H9 (cell line): ENCODE data around the gene LGALS3. TPM values are rescaled to one million over a fixed set of nuclear protein-coding genes. Genes with fewer than 3 reads are reported as not detected.

Experiments
- DNase-seq: peaks from one replicate; pipeline ENCODE4 v3.0.0-alpha.2; 2017
- H2AFZ ChIP-seq: one replicate; pipeline ENCODE4 v1.6.1; 2013; ENCODE audit warnings: mild to moderate bottlenecking, low read length, control low read depth, moderate library complexity
- H2AK5ac ChIP-seq: 2 replicates; pipeline ENCODE4 v1.6.1; 2013; ENCODE audit warnings: low read length, control low read depth, mixed read lengths; ENCODE audit not compliant: insufficient read length
- H2BK120ac ChIP-seq: one replicate; pipeline ENCODE4 v1.6.1; 2013; ENCODE audit warnings: low read depth, mild to moderate bottlenecking, low read length, control low read depth, inconsistent platforms; ENCODE audit not compliant: poor library complexity, severe bottlenecking
- H2BK12ac ChIP-seq: 2 replicates; pipeline ENCODE4 v1.6.1; 2013; ENCODE audit warnings: low read length, control low read depth, mixed read lengths, low read depth; ENCODE audit not compliant: insufficient read length
- H2BK15ac ChIP-seq: 2 replicates; pipeline ENCODE4 v1.6.1; 2013; ENCODE audit warnings: low read depth, low read length, control low read depth
- H2BK20ac ChIP-seq: one replicate; pipeline ENCODE4 v1.6.1; 2013; ENCODE audit warnings: low read depth, mild to moderate bottlenecking, low read length, control low read depth, inconsistent platforms; ENCODE audit not compliant: poor library complexity, severe bottlenecking
- H2BK5ac ChIP-seq: 2 replicates; pipeline ENCODE4 v1.6.1; 2013; ENCODE audit warnings: low read length, control low read depth, mixed read lengths; ENCODE audit not compliant: insufficient read length
- H3K14ac ChIP-seq: 2 replicates; pipeline ENCODE4 v1.6.1; 2013; ENCODE audit warnings: low read length, control low read depth; ENCODE audit not compliant: insufficient read depth
- H3K18ac ChIP-seq: 2 replicates; pipeline ENCODE4 v1.6.1; 2013; ENCODE audit warnings: low read depth, mild to moderate bottlenecking, mixed read lengths, low read length, control low read depth; ENCODE audit not compliant: insufficient read length
- H3K23ac ChIP-seq: 2 replicates; pipeline ENCODE4 v1.6.1; 2013; ENCODE audit warnings: low read length, control low read depth, mixed read lengths, low read depth; ENCODE audit not compliant: insufficient read length
- H3K23me2 ChIP-seq: 2 replicates; pipeline ENCODE4 v1.6.1; 2013; ENCODE audit warnings: low read depth, mild to moderate bottlenecking, mixed read lengths, low read length, control low read depth; ENCODE audit not compliant: insufficient read length, poor library complexity, severe bottlenecking
- H3K27ac ChIP-seq: 2 replicates; pipeline ENCODE4 v1.5.1; 2013; ENCODE audit warnings: low read length, control low read depth, mixed read lengths, low read depth; ENCODE audit not compliant: insufficient read length
- H3K27me3 ChIP-seq: 2 replicates; pipeline ENCODE4 v1.6.1; 2013; ENCODE audit warnings: low read length, control low read depth, inconsistent platforms; ENCODE audit not compliant: insufficient read depth
- H3K4ac ChIP-seq: 2 replicates; pipeline ENCODE4 v1.6.1; 2013; ENCODE audit warnings: low read depth, mild to moderate bottlenecking, control low read depth, inconsistent platforms, low read length, moderate library complexity
- H3K4me1 ChIP-seq: 2 replicates; pipeline ENCODE4 v1.6.1; 2013; ENCODE audit warnings: low read length, control low read depth, inconsistent platforms; ENCODE audit not compliant: insufficient read depth
- H3K4me2 ChIP-seq: 2 replicates; pipeline ENCODE4 v1.6.1; 2013; ENCODE audit warnings: low read length, control low read depth, mixed read lengths; ENCODE audit not compliant: insufficient read length, insufficient read depth
- H3K56ac ChIP-seq: 2 replicates; pipeline ENCODE4 v1.6.1; 2013; ENCODE audit warnings: low read depth, mild to moderate bottlenecking, mixed read lengths, low read length, control low read depth; ENCODE audit not compliant: insufficient read length
- H3K79me1 ChIP-seq: 2 replicates; pipeline ENCODE4 v1.6.1; 2013; ENCODE audit warnings: low read depth, mild to moderate bottlenecking, moderate library complexity, low read length, control low read depth, inconsistent platforms; ENCODE audit not compliant: insufficient read depth, poor library complexity, severe bottlenecking
- H3K79me2 ChIP-seq: 2 replicates; pipeline ENCODE4 v1.6.1; 2013; ENCODE audit warnings: low read length, control low read depth, inconsistent platforms; ENCODE audit not compliant: insufficient read depth
- H3K9ac ChIP-seq: 2 replicates; pipeline ENCODE4 v1.6.1; 2013; ENCODE audit warnings: low read length, control low read depth, mixed read lengths; ENCODE audit not compliant: insufficient read length; ENCODE audit errors: extremely low read depth
- H3K9me3 ChIP-seq: one replicate; pipeline ENCODE4 v1.6.1; 2013; ENCODE audit warnings: low read depth, low read length, inconsistent platforms; ENCODE audit not compliant: control insufficient read depth
- H3T11ph ChIP-seq: one replicate; pipeline ENCODE4 v1.6.1; 2013; ENCODE audit warnings: mild to moderate bottlenecking, low read length, control low read depth, inconsistent platforms
- H4K20me1 ChIP-seq: one replicate; pipeline ENCODE4 v1.6.1; 2013; ENCODE audit not compliant: control insufficient read depth, insufficient read length, insufficient read depth
- H4K5ac ChIP-seq: 2 replicates; pipeline ENCODE4 v1.6.1; 2013; ENCODE audit warnings: low read depth, mild to moderate bottlenecking, mixed read lengths, low read length, control low read depth; ENCODE audit not compliant: insufficient read length
- H4K8ac ChIP-seq: replicated peaks from 2 replicates; pipeline ENCODE4 v1.6.1; 2013; ENCODE audit warnings: low read length, control low read depth, mixed read lengths, low read depth; ENCODE audit not compliant: insufficient read length
- H4K91ac ChIP-seq: 2 replicates; pipeline ENCODE4 v1.6.1; 2013; ENCODE audit warnings: low read depth, mild to moderate bottlenecking, moderate library complexity, mixed read lengths, low read length, control low read depth; ENCODE audit not compliant: insufficient read length
- H3K27ac Mint-ChIP-seq, 3 experiments: 2 replicates in 2 of 3; 3 replicates in 1 of 3; pipeline ENCODE4 v1.8.0; 2020 to 2021; ENCODE audit warnings: mixed read lengths in 3 of 3, mild to moderate bottlenecking in 1 of 3, moderate library complexity in 1 of 3
- H3K27me3 Mint-ChIP-seq: 2 replicates; pipeline ENCODE4 v1.8.0; 2021; ENCODE audit warnings: low read depth, mild to moderate bottlenecking, moderate library complexity, mixed read lengths
- H3K36me3 Mint-ChIP-seq, 3 experiments: 2 replicates in 2 of 3; 3 replicates in 1 of 3; pipeline ENCODE4 v1.8.0; 2020 to 2021; ENCODE audit warnings: low read depth in 3 of 3, mixed read lengths in 3 of 3; ENCODE audit not compliant: insufficient read depth in 1 of 3
- H3K4me1 Mint-ChIP-seq, 2 experiments: 2 replicates each; pipeline ENCODE4 v1.8.0; 2020; ENCODE audit warnings: mixed read lengths in 2 of 2
- H3K4me3 Mint-ChIP-seq, 2 experiments: 2 replicates in 1 of 2; 3 replicates in 1 of 2; pipeline ENCODE4 v1.8.0; 2020 to 2021; ENCODE audit warnings: mild to moderate bottlenecking in 2 of 2, mixed read lengths in 2 of 2, moderate library complexity in 1 of 2
- H3K9me3 Mint-ChIP-seq, 2 experiments: 2 replicates in 1 of 2; 3 replicates in 1 of 2; pipeline ENCODE4 v1.8.0; 2020; ENCODE audit warnings: mild to moderate bottlenecking in 2 of 2, mixed read lengths in 2 of 2, moderate library complexity in 1 of 2
- CTCF ChIP-seq: fragments of 200-600 bp; sonication (generic); conservative IDR thresholded peaks from 3 replicates; pipeline ENCODE4 v1.8.0; 2021; ENCODE audit warnings: antibody characterized with exemption, mild to moderate bottlenecking
- WGBS: extraction: QIAGEN DNeasy Blood & Tissue Kit; methylation state at CpG from one replicate; pipeline ENCODE4 v1.1.7; 2013; ENCODE audit warnings: missing lambda C conversion rate, low lambda C conversion rate, mixed read lengths; ENCODE audit not compliant: insufficient read length; ENCODE audit errors: extremely low coverage; 5-methylcytosine and 5-hydroxymethylcytosine counted together
- total RNA-seq: library from RNA; stranded (reverse); gene quantifications from 2 replicates; pipeline ENCODE4 v1.2.1, GENCODE V29; 2021

Gene LGALS3
- total RNA-seq, 1 experiment from 2014 or later, result 4.0 TPM

- Histone ChIP-seq H4K8ac (no peak overlapping the region), H3K4me2 (no peak overlapping the region), H2BK20ac (no peak overlapping the region), H2BK5ac (no peak overlapping the region), H3K18ac (no peak overlapping the region), H3K23me2 (no peaks in the 10 kb centered on the region), H3K23ac (no peak overlapping the region), H2AK5ac (no peak overlapping the region), H4K5ac (no peak overlapping the region), H3K79me2 (no peaks in the 10 kb centered on the region), H4K91ac (no peak overlapping the region), H3K4ac (no peak overlapping the region), H3K56ac (no peak overlapping the region), H3K4me1 (peaks cover 12% of the 10 kb centered on the region; the same call in 1 of the 2 replicates), H3K14ac (no peak overlapping the region), H2BK15ac (no peak overlapping the region), H3K27me3 (no peaks in the 10 kb centered on the region), H3K9me3 (no peaks in the 10 kb centered on the region), H3K27ac (no peak overlapping the region), H3K79me1 (no peaks in the 10 kb centered on the region), H3T11ph (no peak overlapping the region), H2BK120ac (no peak overlapping the region), H3K9ac (no peak overlapping the region), H2BK12ac (no peak overlapping the region), H2AFZ (no peak overlapping the region), H4K20me1 (no peaks in the 10 kb centered on the region)
- Mint-ChIP-seq H3K9me3 (no peaks in the 10 kb centered on the region), H3K27me3 (peaks cover 1% of the 10 kb centered on the region), H3K27ac (no peak overlapping the region; a peak in 2 of 7 replicates), H3K4me1 (peaks cover 33 to 43% of the 10 kb centered on the region in 2 experiments), H3K4me3 (no peak overlapping the region), H3K36me3 (peaks cover 0 to 5% (median 0%) of the 10 kb centered on the region in 3 experiments; a peak in 2 of 7 replicates)
- no CpG with 5 or more reads among the region's 5 CpGs for WGBS
- no peak for TF ChIP-seq CTCF
- no peak for DNase-seq
Measured at GRCh38 chr14:55101698-55102097, 27.4 kb upstream of the LGALS3 start.
